Fibroblast of lung (primary cell): ENCODE data around the gene RPP40. TPM values are rescaled to one million over a fixed set of nuclear protein-coding genes. Genes with fewer than 3 reads are reported as not detected.

Source experiments
- DNase-seq, 2 donors: peaks; one replicate each; pipeline versions ENCODE4 v3.0.0 to v3.0.0-alpha.2; 2010; ENCODE audit warnings: low read depth in 2 of 2
- H2AFZ ChIP-seq: 2 replicates; pipeline ENCODE4 v1.5.1; 2012; ENCODE audit warnings: low read length, control low read depth, inconsistent platforms
- H3K27ac ChIP-seq: 2 replicates; pipeline ENCODE4 v1.5.1; 2011; ENCODE audit warnings: low read length, control low read depth; ENCODE audit not compliant: insufficient read depth
- H3K27me3 ChIP-seq: 2 replicates; pipeline ENCODE4 v1.5.1; 2011; ENCODE audit warnings: mild to moderate bottlenecking, low read length; ENCODE audit not compliant: control insufficient read depth, insufficient read depth
- H3K36me3 ChIP-seq: 2 replicates; pipeline ENCODE4 v1.5.1; 2011; ENCODE audit warnings: low read length; ENCODE audit not compliant: control insufficient read depth, insufficient read depth
- H3K4me1 ChIP-seq: 2 replicates; pipeline ENCODE4 v1.5.1; 2011; ENCODE audit warnings: low read length; ENCODE audit not compliant: control insufficient read depth, insufficient read depth; ENCODE audit errors: extremely low read depth
- H3K4me2 ChIP-seq: 2 replicates; pipeline ENCODE4 v1.5.1; 2011; ENCODE audit warnings: low read length, control low read depth; ENCODE audit not compliant: insufficient read depth; ENCODE audit errors: extremely low read depth
- H3K4me3 ChIP-seq, 4 experiments: fragments of 200-600 bp in 1 of 4; sonication (generic) in 1 of 4; replicated peaks in 1 of 4; 2 replicates each; pipeline ENCODE4 v1.5.1; 2011 to 2016; ENCODE audit warnings: low read length in 4 of 4, low read depth in 3 of 4, mild to moderate bottlenecking in 3 of 4, control low read depth in 2 of 4, inconsistent platforms in 1 of 4, mixed read lengths in 1 of 4; ENCODE audit not compliant: insufficient read depth in 1 of 4; ENCODE audit errors: control extremely low read depth in 1 of 4
- H3K79me2 ChIP-seq: 2 replicates; pipeline ENCODE4 v1.5.1; 2012; ENCODE audit warnings: mild to moderate bottlenecking, low read length, inconsistent platforms; ENCODE audit not compliant: control insufficient read depth, insufficient read depth
- H3K9ac ChIP-seq: 2 replicates; pipeline ENCODE4 v1.5.1; 2011; ENCODE audit warnings: mild to moderate bottlenecking, low read length, control low read depth; ENCODE audit not compliant: insufficient read depth
- H3K9me3 ChIP-seq: 2 replicates; pipeline ENCODE4 v1.5.1; 2012; ENCODE audit warnings: low read depth, low read length; ENCODE audit not compliant: control insufficient read depth, insufficient read depth
- H4K20me1 ChIP-seq: 2 replicates; pipeline ENCODE4 v1.5.1; 2011; ENCODE audit warnings: low read length; ENCODE audit not compliant: control insufficient read depth, insufficient read depth; ENCODE audit errors: extremely low read depth
- EZH2 ChIP-seq: IDR thresholded peaks from 2 replicates; pipeline ENCODE4 v1.5.1; 2012; ENCODE audit warnings: low read length, control low read depth, mild to moderate bottlenecking; ENCODE audit errors: missing control alignments
- polyA plus RNA-seq, 2 donors: library from polyadenylated mRNA; depleted of rRNA in 1 of 2; stranded (reverse) in 1 of 2; unstranded in 1 of 2; fragments of >200 nt; gene quantifications; 2 replicates each; pipeline ENCODE4 v1.2.1, GENCODE V29; 2011 to 2012; ENCODE audit warnings: missing spikeins in 1 of 2
- total RNA-seq: library from RNA; depleted of rRNA; stranded (reverse); fragments of >200 nt; gene quantifications from 2 replicates; pipeline ENCODE4 v1.2.1, GENCODE V29; 2014
- TF ChIP-seq, protein P1 (sequence below), 2 donors: IDR thresholded peaks in 1 of 2; conservative IDR thresholded peaks in 1 of 2; 1 replicate in 1 of 2; 2 replicates in 1 of 2; pipeline ENCODE4 v1.5.1; 2011 to 2012; ENCODE audit warnings: low read length in 2 of 2, control low read depth in 1 of 2, inconsistent platforms in 1 of 2, low read depth in 1 of 2, mild to moderate bottlenecking in 1 of 2

Gene RPP40
- total and polyA plus RNA-seq, 2 donors (not counting 1 experiment from before 2014, with no cell fraction given) = 8.3 to 27.6 TPM

GRCh38 chr6:4953440-4953839, 50.4 kb downstream of the RPP40 start:
- Histone ChIP-seq H3K79me2 (no peaks in the 10 kb centered on the region), H3K9ac (no peak overlapping the region), H3K27ac (no peak overlapping the region), H3K27me3 (no peaks in the 10 kb centered on the region), H2AFZ (no peak overlapping the region), H4K20me1 (no peaks in the 10 kb centered on the region), H3K4me3 (no peak overlapping the region), H3K9me3 (no peaks in the 10 kb centered on the region), H3K4me1 (no peaks in the 10 kb centered on the region), H3K36me3 (peaks cover 3% of the 10 kb centered on the region), H3K4me2 (no peak overlapping the region)
- TF ChIP-seq, protein P1, sequence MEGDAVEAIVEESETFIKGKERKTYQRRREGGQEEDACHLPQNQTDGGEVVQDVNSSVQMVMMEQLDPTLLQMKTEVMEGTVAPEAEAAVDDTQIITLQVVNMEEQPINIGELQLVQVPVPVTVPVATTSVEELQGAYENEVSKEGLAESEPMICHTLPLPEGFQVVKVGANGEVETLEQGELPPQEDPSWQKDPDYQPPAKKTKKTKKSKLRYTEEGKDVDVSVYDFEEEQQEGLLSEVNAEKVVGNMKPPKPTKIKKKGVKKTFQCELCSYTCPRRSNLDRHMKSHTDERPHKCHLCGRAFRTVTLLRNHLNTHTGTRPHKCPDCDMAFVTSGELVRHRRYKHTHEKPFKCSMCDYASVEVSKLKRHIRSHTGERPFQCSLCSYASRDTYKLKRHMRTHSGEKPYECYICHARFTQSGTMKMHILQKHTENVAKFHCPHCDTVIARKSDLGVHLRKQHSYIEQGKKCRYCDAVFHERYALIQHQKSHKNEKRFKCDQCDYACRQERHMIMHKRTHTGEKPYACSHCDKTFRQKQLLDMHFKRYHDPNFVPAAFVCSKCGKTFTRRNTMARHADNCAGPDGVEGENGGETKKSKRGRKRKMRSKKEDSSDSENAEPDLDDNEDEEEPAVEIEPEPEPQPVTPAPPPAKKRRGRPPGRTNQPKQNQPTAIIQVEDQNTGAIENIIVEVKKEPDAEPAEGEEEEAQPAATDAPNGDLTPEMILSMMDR (conservative IDR thresholded peaks at IDR 0.05 in 1 of 2, IDR thresholded peaks at IDR 0.05 in 1 of 2; ENCODE audit: low read depth in 1 of 2, low read length in 2 of 2) = no peak
- TF ChIP-seq EZH2 = no peak
- DNase-seq = no peak

DNA sequence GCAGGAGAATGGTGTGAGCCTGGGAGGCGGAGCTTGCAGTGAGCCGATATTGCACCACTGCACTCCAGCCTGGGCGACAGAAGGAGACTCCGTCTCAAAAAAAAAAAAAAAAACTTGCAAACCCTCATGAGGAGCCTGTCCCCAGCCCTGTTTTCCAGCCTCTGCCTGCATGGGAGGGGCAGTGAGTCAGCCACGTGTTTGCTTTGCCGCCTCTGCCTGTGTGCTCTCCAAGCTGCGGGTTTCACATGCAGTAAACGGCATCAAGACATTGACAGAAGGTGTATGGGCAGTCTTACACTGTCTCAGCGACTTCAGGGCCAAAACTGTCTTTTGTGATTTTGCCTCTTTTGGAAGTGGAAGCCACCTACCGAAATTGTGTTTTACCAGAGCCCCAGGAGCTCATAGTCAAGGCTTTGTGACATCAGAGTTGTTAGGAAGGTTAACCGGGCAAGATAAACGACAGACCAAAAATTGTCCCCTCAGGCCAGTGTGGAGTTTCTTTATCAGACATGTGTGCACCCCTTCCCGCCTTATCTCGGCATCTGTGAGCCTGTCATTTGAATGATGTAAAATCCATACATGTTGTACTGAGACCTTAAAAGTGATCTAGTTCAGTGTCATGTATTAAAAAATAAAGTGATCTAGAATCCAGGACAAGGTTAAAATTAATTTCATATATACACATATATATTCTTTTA, 52.9 kb downstream of the RPP40 start:
- H3K4me3 ChIP-seq = no peak overlapping the region
- no peak overlapping the region for H3K9ac ChIP-seq
- TF ChIP-seq, protein P1 (conservative IDR thresholded peaks at IDR 0.05 in 1 of 2, IDR thresholded peaks at IDR 0.05 in 1 of 2; ENCODE audit: low read depth in 1 of 2, low read length in 2 of 2) = no peak
- no peaks in the 10 kb centered on the region for H3K4me1 ChIP-seq
- H3K36me3 ChIP-seq = peaks cover 3% of the 10 kb centered on the region
- no peak overlapping the region for H3K27ac ChIP-seq
- no peak overlapping the region for H2AFZ ChIP-seq
- H3K9me3 ChIP-seq = no peaks in the 10 kb centered on the region
- H3K4me2 ChIP-seq = no peak overlapping the region
- peak in 1 of 2 donors; percentile 37 for DNase-seq
- H4K20me1 ChIP-seq = no peaks in the 10 kb centered on the region
- H3K79me2 ChIP-seq = no peaks in the 10 kb centered on the region
- H3K27me3 ChIP-seq = no peaks in the 10 kb centered on the region

DNA sequence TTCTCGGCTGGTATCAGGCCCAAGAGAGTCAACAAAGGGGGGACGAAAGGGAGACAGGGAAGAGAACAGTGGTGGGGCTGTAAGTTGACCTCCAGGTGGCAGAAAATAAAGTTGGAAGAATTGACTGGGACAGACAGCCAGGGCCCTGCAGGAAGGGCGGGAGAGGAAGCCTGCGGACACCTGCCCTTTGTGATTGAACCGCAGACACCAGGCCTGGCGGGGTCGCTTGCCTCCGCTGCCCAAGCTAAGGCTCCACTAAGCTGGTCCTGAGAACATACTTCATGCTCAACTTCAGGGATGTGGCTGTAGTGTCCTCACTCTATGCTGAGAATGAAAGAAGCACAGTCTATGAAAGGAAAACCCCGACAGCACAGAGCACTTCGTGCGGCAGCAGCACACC, 53.8 kb downstream of the RPP40 start:
- H3K4me3 ChIP-seq = no peak overlapping the region
- H3K36me3 ChIP-seq = peaks cover 7% of the 10 kb centered on the region
- no peaks in the 10 kb centered on the region for H3K9me3 ChIP-seq
- no peak overlapping the region for H3K4me2 ChIP-seq
- no peak overlapping the region for H3K27ac ChIP-seq
- no peak for DNase-seq
- H4K20me1 ChIP-seq = no peaks in the 10 kb centered on the region
- H3K9ac ChIP-seq = no peak overlapping the region
- TF ChIP-seq, protein P1 (conservative IDR thresholded peaks at IDR 0.05 in 1 of 2, IDR thresholded peaks at IDR 0.05 in 1 of 2; ENCODE audit: low read depth in 1 of 2, low read length in 2 of 2) = no peak
- no peak for TF ChIP-seq EZH2
- no peaks in the 10 kb centered on the region for H3K27me3 ChIP-seq
- no peaks in the 10 kb centered on the region for H3K4me1 ChIP-seq
- H2AFZ ChIP-seq = no peak overlapping the region
- no peaks in the 10 kb centered on the region for H3K79me2 ChIP-seq
